ENCODE data around the gene KIF1A.

KIF1A gene

GRCh38 chr2:240791221-240791800 is 28.7 kb downstream of the KIF1A start:
- H3K4me3 ChIP-seq (ENCODE audit: low read length): no peak overlapping the region
- no peak for TF ChIP-seq CTCF (conservative IDR thresholded peaks at IDR 0.05; ENCODE audit: low read depth, low read length)
- DNase-seq (ENCODE audit: low read depth): no peak

- no peak for DNase-seq (ENCODE audit: low read depth)
- no peak for TF ChIP-seq CTCF (conservative IDR thresholded peaks at IDR 0.05; ENCODE audit: low read depth, low read length)
- H3K4me3 ChIP-seq (ENCODE audit: low read length): no peak overlapping the region
These were observed 29.4 kb downstream of the KIF1A start for GRCh38 chr2:240790370-240791220.

- TF ChIP-seq CTCF (conservative IDR thresholded peaks at IDR 0.05; ENCODE audit: low read depth, low read length): no peak
- DNase-seq (ENCODE audit: low read depth): no peak
- H3K4me3 ChIP-seq (ENCODE audit: low read length): no peak overlapping the region
These were observed 30.3 kb downstream of the KIF1A start for GRCh38 chr2:240789501-240790369.

- TF ChIP-seq CTCF (conservative IDR thresholded peaks at IDR 0.05; ENCODE audit: low read depth, low read length): no peak
- DNase-seq (ENCODE audit: low read depth): no peak
- H3K4me3 ChIP-seq (ENCODE audit: low read length): no peak overlapping the region
These were observed 31.0 kb downstream of the KIF1A start for GRCh38 chr2:240789051-240789453.

GRCh38 chr2:240788482-240788881 is 31.5 kb downstream of the KIF1A start:
- H3K4me3 ChIP-seq (ENCODE audit: low read length): no peak overlapping the region
- no peak for DNase-seq (ENCODE audit: low read depth)
- TF ChIP-seq CTCF (conservative IDR thresholded peaks at IDR 0.05; ENCODE audit: low read depth, low read length): no peak

GRCh38 chr2:240787521-240788472 is 32.2 kb downstream of the KIF1A start:
- DNase-seq (ENCODE audit: low read depth): no peak
- no peak overlapping the region for H3K4me3 ChIP-seq (ENCODE audit: low read length)
- TF ChIP-seq CTCF (conservative IDR thresholded peaks at IDR 0.05; ENCODE audit: low read depth, low read length): no peak
